GM21528 (cell line): ENCODE data around the gene CD96.
"Not testable (repeated sequence)": the region's sequence is repeated elsewhere in the genome, so short reads cannot be mapped to it uniquely, and the experiment has no call there.

Experiments
- ATAC-seq: cut with Tn5 transposase; IDR thresholded peaks from one replicate; pipeline ENCODE4 v1.9.1; 2021; ENCODE audit warnings: mild to moderate bottlenecking, moderate library complexity; ENCODE audit not compliant: unreplicated experiment, low FRiP score

CD96 gene

DNA sequence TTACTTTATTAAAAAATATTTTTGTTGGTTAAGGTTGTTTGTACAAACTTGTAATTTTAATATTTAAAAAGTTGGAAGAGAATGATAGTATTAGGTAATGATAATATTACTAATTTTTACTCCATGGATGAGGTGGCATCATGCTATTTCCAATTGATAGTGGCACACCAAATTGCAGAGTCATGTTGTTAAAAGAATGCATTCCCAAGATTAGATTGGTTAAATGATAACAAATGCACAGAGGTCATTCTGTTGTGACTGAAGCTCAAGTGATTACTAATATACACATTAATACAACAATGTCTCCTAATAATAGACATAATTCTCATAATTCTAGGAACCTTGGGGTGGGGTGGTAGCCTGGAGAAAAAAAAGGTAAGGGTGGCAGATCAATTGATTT lies 126.3 kb downstream of the CD96 start:
- no peak for ATAC-seq

DNA sequence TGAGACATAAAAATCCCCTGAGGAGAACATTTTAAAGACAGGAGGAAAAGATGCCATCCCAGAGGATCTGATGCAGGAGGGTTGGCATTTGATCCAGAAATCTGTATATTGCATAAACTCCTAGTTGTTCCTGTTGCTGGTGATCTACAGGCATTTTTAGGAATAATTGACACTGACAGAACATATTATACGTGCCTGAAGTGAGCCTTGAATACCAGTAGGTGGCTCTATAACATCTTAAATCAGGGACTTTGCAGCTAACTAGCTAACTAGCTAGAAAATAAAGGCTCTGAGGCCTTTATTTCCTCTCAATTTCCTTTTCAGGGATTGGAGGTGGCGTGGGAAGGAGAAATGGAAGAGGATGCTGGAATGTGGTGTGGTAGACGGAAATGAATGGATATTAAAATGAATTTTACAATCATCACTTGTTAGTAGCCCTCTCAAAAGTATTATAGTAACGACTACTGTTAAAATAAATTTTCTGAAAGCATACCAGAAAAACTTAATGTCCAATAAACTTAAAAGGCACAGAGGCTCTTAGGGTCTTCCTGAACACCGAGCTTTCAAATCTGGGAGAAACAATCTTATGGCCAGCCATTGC lies 127.0 kb downstream of the CD96 start:
- ATAC-seq, result peak; percentile 41

DNA sequence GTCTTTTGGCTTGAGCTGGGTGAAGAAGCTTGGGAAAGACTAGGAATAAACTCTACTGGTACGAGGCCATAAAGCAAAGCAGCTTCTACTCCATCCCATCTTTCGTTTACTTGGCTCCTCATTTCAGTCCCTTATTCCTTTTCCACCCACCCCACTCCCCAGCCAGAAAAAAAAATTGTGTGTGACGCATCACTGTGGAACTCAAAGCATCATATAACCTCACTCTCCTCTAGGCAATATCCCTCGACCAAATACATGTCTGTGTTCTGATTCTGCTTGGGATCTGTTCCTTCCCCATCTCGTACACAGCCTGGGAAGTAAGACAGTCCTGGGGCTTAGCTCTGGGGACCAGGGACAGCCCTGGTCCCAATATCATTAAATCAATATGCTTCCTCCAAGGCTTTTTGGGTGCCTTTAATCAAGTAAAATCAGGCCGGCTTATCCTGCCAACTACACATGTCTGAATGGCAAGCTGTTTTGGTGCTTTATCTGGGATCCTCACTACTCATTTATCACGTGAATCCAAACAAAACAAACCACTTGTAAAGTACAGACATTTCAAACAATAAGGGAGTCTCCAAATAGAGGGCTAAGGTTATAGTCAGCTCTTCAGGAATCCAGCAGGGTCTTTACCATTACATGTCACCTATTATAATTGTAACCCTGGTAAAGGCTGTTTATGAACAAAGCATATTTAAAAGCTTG lies 128.1 kb downstream of the CD96 start:
- ATAC-seq, result no peak

DNA sequence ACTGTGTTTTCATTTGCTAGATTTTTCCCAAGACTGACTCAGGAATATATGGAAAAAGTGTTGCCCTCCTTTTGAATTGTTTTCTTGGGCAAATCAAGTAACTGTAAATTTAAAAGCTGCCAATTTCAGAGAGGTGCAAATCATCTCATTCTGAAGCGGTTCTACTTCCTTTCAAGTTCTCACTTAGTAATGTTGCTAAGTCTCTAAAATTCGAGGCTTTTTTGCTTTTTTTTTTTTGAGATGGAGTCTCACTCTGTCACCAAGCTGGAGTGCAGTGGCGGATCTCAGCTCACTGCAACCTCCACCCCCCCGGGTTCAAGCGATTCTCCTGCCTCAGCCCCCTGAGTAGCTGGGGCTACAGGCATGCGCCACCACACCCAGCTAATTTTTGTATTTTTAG lies 130.5 kb downstream of the CD96 start:
- ATAC-seq, result not testable (repeated sequence)

DNA sequence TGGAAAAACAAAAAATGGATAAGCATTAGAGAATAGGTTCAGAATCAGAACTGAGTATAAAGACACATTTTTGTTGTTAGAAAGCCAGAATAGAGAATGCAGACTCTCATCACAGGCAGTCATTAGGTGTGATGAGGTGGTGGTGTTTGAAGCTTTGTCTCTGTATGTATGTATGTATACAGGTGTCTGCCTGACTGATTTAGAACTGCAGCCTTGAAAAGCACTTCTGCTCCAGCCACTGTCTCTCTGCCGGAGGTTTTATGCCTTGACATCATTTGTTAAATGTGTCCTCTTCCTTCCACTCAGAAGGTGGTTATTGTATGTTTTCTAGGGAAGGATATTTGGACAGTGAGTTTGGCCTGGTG lies 133.8 kb downstream of the CD96 start:
- ATAC-seq, result no peak

DNA sequence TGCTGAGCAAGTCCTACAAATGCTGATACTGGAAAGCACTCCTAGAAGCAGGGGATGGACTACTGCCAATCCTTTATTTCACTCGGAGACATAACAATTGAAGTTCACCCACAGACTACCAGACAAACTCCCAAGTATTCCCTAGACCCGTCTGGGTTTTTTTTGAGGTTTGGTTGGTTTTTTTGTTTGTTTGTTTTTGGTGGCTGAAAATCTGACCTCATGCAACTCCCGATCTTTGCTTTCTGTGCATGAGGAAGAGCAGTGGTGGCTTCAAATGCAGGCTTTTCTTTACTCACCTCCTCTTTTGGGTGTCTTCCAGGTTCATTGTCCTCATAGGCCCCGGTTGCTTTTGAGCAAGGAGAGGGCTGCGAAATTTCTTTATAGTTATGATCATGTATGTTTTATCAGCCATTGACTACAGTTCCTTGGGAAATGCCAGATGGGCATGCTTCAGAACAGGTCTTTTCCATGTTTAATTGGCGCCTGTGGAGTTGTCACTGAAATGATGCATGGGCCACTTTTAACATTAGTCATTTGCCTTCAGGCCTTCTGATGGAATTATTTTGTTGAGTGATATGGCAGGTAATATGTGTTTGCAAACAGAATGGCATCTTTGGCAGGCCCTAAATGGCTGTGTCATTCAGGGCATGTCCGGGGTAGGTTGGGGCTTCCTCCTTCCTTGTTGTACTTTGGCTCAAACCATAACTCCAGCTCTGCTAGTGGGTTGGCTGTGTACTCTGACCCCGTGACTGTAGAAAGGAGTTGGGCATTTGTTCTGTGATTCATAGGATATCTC lies 134.4 kb downstream of the CD96 start:
- no peak for ATAC-seq

DNA sequence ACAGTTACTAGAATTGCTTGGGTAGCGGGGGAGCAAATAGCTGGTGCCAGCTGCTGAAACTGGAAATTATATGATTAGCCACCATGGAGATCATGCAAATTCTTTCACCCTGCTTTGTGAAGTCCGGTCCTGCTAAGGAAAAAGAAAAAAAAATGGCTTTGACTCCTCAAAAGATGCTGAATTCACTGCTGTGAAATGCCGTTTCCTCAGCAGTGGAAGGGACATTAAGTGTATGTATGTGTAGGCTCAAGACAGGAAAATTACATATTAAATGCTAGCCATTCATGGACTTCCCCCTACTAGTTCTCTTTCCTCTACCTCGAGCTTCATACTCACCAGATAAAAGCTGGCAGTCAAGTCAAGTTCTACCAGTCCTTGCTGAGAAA lies 135.0 kb downstream of the CD96 start:
- ATAC-seq, result no peak

DNA sequence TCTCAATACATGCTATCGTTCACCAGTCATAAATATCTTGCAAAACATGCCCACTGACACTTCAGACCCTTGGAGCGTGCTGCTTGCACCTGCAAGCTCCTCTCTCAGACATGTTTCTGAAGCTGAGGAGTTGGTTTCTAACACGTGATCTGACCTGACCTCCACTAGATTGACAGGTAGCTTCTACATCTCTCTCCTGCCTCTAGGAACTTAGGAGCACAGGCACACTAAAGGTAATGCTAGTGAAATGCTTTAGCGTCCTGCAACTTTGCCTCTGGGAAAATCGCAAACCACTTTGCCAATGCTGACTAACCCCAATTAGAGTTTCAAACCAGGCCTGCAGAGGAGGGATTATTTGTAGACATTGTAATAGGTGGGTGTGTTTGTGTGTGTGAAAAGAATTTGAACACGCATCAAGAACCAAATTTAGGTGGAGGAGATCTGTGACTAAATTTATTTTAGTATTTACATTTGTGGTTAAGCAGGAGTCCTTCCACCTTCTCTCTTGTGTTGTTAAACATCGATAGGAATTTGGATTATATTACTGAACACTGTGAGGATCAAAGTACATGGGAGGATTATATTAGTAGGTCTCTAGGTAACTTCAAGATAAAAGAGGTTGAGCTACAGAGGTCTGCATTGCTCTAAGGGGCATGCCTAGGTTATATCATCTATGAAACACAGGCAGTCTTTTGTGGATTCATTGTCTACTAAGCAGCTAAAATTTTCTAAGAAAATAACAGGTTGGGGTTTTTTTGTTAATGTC lies 139.8 kb downstream of the CD96 start:
- ATAC-seq, result no peak

DNA sequence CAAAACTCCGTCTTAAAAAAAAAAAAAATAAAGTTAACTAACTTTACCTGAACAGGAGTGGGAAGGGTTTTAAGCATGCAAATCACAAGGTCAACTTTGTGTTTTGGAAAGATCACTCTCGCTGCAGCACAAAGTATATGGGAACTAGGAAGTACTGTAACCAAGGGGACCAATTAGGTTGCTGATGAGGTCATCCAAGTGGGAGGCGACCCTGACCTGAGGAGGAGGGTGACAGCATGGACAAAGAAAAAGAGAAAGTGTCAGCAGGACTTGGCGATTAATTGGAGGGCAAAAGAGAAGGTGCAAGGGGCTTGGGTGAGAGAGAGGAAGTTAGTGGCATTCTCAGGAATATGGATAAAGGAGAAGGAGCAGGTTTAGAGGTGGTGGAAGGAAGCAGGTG lies 142.6 kb downstream of the CD96 start:
- ATAC-seq, result no peak

GRCh38 chr3:111688190-111688800 lies 146.3 kb downstream of the CD96 start:
- ATAC-seq, result no peak

- ATAC-seq, result peak; percentile 74
Observed at GRCh38 chr3:111690242-111690641, 148.2 kb downstream of the CD96 start.

- ATAC-seq, result no peak
Observed at GRCh38 chr3:111691293-111691909, 149.4 kb downstream of the CD96 start.

DNA sequence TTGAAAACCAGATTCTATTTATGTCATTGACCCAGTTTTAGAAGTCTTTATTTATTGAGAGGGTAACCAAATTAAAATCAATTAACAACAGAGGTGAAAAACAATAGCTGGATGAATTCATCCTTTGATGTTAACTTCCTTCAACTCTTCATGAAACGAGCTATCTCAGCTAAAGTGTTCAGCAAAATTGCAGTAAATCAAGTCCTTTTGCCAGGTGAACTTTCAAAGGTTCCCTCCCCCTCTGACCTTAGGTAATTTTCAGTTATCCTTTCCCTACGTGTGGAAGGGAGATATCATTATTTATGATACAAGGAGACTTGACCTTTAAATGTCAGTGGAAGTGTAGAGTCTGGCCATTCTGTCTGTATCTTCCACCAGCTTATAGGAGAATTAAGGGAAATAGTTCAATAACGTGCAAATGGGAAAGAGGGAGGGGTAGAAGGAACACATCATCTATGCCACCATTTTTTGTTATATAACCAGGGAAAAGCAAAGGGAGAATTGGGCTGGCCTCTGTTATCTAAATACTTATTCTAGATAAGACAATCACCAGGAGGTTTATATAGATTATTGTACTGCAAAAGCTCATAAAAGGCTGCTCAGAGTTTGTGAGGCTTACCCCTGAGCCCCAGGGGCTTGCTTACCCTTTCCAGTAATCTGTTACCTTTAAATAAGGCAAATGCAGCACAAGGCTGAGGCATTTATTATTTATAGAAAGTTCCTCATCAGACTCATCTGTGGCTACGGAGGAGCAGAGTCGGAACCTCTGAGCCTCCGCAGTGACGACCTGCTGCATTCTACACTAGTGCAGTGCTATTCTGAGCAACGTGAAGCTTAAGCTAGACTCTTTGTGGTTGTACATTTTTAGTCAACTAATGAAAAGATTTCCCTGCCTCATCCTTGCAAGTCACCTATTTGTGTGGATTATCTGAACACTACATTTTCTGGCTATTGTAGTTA lies 150.9 kb downstream of the CD96 start:
- peak; percentile 44 for ATAC-seq

GRCh38 chr3:111694471-111694870 lies 152.5 kb downstream of the CD96 start:
- no peak for ATAC-seq

- ATAC-seq, result no peak
Observed at GRCh38 chr3:111695636-111696117, 153.7 kb downstream of the CD96 start.

GRCh38 chr3:111700054-111700453 lies 158.1 kb downstream of the CD96 start:
- peak; percentile 61 for ATAC-seq

DNA sequence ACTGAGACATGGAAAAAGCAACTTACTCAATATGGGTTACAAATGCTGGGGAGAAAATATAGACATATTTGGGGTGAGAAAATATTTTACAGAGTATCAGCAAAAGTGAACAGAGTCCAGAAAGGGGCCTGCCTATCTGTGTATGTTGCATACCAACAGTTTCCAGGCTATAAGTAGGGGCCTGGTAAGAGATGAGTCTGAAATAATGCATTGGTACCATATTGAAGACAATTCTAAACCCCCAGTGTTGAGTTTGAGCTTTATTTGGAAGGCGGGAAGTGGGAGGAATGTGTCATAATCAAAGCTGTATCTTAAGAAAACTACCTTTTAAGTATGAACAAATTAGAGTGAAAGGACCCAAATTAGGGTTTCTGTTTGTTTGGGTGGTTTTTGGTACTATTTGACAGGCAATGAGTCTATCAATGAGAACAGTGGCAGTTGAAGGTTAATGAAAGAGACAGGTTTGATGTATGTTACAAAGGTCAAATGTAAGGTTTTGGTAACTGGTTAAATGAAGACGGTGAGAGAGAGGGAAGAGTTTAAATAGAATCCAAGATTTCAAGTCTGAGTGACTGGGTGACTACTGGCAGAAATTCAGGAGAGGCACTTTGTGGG lies 159.4 kb downstream of the CD96 start:
- ATAC-seq, result no peak
